GM06990 (cell line): ENCODE measurements around the gene PI3.

Source experiments
- DNase-seq: peaks from one replicate; pipeline ENCODE4 v3.0.0-alpha.2; 2011; ENCODE audit not compliant: insufficient read length; ENCODE audit errors: extremely low read depth
- H3K27me3 ChIP-seq: replicated peaks from 2 replicates; pipeline ENCODE4 v1.6.0; 2011; ENCODE audit warnings: low read length; ENCODE audit not compliant: control insufficient read depth, insufficient read depth
- H3K36me3 ChIP-seq: 2 replicates; pipeline ENCODE4 v1.5.1; 2011; ENCODE audit warnings: low read length; ENCODE audit not compliant: control insufficient read depth, insufficient read depth
- H3K4me3 ChIP-seq: replicated peaks from 2 replicates; pipeline ENCODE4 v1.5.1; 2011; ENCODE audit warnings: low read depth, mild to moderate bottlenecking, control low read depth, low read length
- TF ChIP-seq, protein P1 (sequence below): IDR thresholded peaks from 2 replicates; pipeline ENCODE4 v1.5.1; 2011; ENCODE audit warnings: low read length, control low read depth, mild to moderate bottlenecking, inconsistent platforms; ENCODE audit not compliant: insufficient read depth, poor library complexity, severe bottlenecking

Gene PI3

DNA sequence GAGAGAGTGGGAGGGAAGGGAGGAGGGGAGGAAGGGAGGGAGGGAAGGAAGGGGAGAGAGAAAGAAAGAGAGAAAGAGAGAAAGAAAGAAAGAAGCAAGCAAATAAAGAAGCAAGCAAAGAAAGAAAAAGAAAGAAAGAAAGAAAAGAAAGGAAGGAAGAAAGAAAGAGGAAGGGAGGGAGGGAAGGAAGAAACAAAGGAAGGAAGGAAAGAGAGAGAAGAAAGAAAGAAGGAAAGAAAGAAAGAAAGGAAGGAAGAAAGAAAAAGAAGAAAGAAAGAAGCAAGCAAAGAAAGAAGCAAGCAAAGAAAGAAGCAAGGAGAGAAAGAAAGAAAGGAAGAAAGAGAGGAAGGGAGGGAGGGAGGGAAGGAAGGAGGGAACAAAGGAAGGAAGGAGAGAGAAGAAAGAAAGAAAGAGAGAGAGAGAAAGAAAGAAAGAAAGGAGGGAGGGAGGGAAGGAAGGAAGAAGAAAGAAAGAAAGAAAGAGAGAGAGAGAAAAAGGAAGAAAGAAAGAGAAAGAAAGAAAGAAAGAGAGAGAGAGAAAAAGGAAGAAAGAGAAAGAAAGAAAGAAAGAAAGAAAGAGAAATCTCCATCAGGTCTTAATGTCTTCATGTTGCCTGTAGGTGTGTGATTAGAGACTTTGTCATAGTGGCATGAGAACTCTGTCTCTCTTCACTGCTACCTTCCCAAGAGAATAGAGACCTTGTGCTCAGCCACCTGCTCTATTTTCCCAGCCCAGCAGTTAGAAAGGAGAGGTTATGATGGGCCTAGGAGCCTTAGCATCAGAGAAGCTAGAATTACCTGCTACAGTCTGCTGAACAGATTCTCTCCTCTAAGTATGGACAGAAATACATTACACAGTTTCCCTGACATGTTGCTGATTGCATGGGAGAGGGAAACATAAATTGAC lies 37.1 kb downstream of the PI3 start:
- TF ChIP-seq, protein P1, sequence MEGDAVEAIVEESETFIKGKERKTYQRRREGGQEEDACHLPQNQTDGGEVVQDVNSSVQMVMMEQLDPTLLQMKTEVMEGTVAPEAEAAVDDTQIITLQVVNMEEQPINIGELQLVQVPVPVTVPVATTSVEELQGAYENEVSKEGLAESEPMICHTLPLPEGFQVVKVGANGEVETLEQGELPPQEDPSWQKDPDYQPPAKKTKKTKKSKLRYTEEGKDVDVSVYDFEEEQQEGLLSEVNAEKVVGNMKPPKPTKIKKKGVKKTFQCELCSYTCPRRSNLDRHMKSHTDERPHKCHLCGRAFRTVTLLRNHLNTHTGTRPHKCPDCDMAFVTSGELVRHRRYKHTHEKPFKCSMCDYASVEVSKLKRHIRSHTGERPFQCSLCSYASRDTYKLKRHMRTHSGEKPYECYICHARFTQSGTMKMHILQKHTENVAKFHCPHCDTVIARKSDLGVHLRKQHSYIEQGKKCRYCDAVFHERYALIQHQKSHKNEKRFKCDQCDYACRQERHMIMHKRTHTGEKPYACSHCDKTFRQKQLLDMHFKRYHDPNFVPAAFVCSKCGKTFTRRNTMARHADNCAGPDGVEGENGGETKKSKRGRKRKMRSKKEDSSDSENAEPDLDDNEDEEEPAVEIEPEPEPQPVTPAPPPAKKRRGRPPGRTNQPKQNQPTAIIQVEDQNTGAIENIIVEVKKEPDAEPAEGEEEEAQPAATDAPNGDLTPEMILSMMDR = no peak
- DNase-seq = no peak
- H3K4me3 ChIP-seq = no peak overlapping the region

DNA sequence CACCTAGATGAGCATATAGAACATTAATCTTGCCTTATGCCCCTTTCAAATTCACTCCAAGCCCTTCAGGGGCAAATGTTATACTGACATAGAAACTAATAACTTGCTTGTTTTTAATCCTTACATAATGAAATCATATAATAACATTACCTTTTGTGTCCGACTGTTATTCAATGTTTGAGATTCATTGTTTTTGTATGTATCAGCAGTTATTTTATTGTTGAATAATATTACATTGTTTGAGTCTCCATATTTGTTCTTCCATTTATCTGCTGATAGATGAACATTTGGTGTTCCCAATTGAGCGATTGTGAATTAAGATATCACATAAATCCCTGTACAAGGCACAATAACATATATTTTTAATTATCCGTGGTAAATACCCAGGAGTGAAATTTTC lies 38.1 kb downstream of the PI3 start:
- Histone ChIP-seq H3K36me3 (no peaks in the 10 kb centered on the region), H3K27me3 (no peaks in the 10 kb centered on the region)
- TF ChIP-seq, protein P1 = no peak

More for the DNA sequence above, 37.1 kb downstream of the PI3 start:
- H3K27me3 ChIP-seq = no peaks in the 10 kb centered on the region
- no peaks in the 10 kb centered on the region for H3K36me3 ChIP-seq

DNA sequence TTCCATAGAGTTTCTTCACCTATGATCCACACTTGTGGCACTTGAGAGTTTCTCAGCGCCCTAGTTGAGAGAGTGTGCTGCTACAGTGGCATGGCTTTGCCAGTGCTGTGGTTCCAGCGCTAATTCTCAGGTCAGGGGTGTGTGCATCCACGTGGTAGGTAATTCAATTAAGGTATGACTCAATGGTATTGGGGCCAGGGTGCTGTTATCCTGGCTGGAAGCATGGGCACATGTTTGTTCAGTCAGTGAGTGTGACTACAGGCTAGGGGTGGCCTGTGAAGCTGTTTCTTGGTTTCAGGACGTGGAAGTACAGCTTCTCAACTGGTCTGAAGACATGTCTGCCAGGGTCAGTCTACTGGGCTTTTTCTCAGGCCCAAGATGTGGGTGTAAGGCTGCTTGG lies 43.4 kb downstream of the PI3 start:
- H3K4me3 ChIP-seq = no peak overlapping the region
- TF ChIP-seq, protein P1 = no peak
- H3K27me3 ChIP-seq = no peaks in the 10 kb centered on the region
- H3K36me3 ChIP-seq = no peaks in the 10 kb centered on the region
- no peak for DNase-seq

More for the DNA sequence above, 38.1 kb downstream of the PI3 start:
- DNase-seq = no peak
- no peak overlapping the region for H3K4me3 ChIP-seq

DNA sequence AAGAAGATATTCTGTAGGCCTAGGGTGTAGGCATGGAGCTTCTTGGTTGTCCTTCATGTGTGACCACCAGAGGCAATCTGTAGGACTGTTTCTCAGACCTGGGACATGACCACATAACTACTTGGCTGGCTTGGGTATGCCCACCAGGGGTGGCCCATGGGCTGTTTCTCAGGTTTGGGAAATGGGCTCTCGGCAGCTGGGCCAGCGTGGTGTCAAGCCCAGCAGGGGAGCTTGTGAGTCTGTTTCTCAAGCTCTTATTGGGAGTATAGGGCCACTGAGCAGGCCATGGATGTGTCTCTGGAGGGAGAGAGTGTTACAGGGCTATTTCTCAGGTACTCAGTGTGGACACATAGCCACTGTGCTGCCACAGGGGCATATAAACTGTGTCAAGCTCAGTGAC lies 43.9 kb downstream of the PI3 start:
- DNase-seq = no peak
- TF ChIP-seq, protein P1 = no peak
- Histone ChIP-seq H3K27me3 (no peaks in the 10 kb centered on the region), H3K36me3 (no peaks in the 10 kb centered on the region), H3K4me3 (no peak overlapping the region)

DNA sequence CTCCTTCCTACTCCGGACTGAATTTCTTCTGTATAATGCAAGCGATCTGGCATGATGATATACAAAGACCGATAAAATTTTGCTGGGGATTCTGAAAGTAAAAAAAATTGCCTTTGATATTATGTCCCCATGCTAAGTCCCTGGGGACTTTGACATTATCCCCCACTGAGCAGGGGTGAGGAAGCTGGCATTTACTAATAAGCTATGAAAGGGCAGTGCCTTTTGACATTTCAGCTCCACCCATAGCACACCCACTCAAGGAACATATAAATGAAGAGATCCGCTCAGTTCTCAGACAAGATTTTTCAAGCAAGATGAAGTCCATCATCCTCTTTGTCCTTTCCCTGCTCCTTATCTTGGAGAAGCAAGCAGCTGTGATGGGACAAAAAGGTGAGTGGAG lies 46.4 kb downstream of the PI3 start, which contains the start of gene SEMG2:
Gene SEMG2, plus strand, starts transcription at position 298 of the 400 bp plus-strand sequence. Its CDS starts 17 bp downstream, at position 315.
- TF ChIP-seq, protein P1 = no peak
- DNase-seq = no peak
- Histone ChIP-seq H3K27me3 (no peaks in the 10 kb centered on the region), H3K36me3 (no peaks in the 10 kb centered on the region), H3K4me3 (no peak within 1 kb of the TSS)
